Muscle of leg (tissue), 11 donors: Measurements from ENCODE around the gene GBX2. TPM values are rescaled to one million over a fixed set of nuclear protein-coding genes. Genes with fewer than 3 reads are reported as not detected.

ENCODE experiments used
- DNase-seq: peaks from one replicate; pipeline ENCODE4 v3.0.0; 2013
- H3K27ac ChIP-seq: one replicate; pipeline ENCODE4 v1.5.1; 2013; ENCODE audit warnings: mild to moderate bottlenecking, low read length, control low read depth
- H3K27me3 ChIP-seq: one replicate; pipeline ENCODE4 v1.6.1; 2013; ENCODE audit warnings: low read length; ENCODE audit not compliant: control insufficient read depth, insufficient read depth
- H3K36me3 ChIP-seq: one replicate; pipeline ENCODE4 v1.6.1; 2013; ENCODE audit warnings: low read length; ENCODE audit not compliant: control insufficient read depth, insufficient read depth
- H3K4me1 ChIP-seq: one replicate; pipeline ENCODE4 v1.6.1; 2013; ENCODE audit warnings: low read length; ENCODE audit not compliant: control insufficient read depth, insufficient read depth
- H3K4me3 ChIP-seq: one replicate; pipeline ENCODE4 v1.5.1; 2013; ENCODE audit warnings: low read length, control low read depth
- H3K9me3 ChIP-seq: replicated peaks from 2 replicates; pipeline ENCODE4 v1.6.1; 2013; ENCODE audit warnings: low read depth, low read length; ENCODE audit not compliant: control insufficient read depth
- WGBS: methylation state at CpG from one replicate; pipeline ENCODE4 v1.1.5; 2013; ENCODE audit warnings: missing lambda C conversion rate; ENCODE audit not compliant: insufficient coverage; 5-methylcytosine and 5-hydroxymethylcytosine counted together
- polyA plus RNA-seq, 8 donors: library from polyadenylated mRNA; unstranded; fragments of 120-200 nt; gene quantifications; one replicate each; pipeline versions ENCODE4 v1.2.1 to v1.2.3, GENCODE V29; 2013; ENCODE audit warnings: inconsistent platforms in 1 of 8, low replicate concordance in 1 of 8; ENCODE audit not compliant: insufficient read length in 8 of 8, insufficient read depth in 1 of 8
- total RNA-seq: library from RNA; stranded (reverse); fragments of 120-200 nt; gene quantifications from one replicate; pipeline ENCODE4 v1.2.4, GENCODE V29; 2013

The GBX2 gene
- total and polyA plus RNA-seq, 9 donors = 0.10 to 0.15 (median 0.14) TPM; not detected in 6

DNA sequence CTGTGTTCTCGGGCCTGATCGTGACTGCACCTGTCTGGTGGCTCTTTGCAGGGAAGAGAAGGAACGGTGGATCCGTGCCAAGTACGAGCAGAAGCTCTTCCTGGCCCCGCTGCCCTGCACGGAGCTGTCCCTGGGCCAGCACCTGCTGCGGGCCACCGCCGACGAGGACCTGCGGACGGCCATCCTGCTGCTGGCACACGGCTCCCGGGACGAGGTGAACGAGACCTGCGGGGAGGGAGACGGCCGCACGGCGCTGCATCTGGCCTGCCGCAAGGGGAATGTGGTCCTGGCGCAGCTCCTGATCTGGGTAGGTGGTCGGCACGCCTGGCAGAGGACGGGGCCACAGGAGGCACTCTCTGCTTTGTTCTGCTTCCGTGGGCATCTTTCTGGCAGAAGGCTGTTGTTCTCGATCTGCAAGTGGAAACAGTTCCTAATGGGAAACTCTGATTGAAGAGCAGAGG is 48.0 kb downstream of the GBX2 start:
- H3K27ac ChIP-seq = no peak overlapping the region
- peak; percentile 58 for DNase-seq

DNA sequence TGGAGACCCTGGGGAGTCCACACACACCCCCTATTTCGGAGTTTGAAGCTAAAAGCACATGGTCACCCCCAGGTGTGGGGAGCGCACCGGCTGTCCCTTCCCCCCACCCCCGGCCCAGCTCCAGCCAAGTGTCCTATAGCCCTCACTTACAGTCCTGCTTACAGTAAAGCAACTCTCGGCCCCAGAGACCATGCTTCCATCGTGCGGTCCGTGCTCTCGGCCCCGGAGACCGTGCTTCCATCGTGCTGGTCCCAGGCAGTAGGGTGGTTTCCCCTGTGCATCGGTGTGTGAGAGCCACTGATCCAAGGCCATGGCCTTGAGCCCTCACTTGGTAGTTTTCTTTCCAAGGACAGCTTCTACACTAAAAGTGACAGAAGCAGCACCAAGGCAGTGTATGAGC is 48.7 kb downstream of the GBX2 start:
- WGBS = 59% methylated on average over 11 of the region's 13 CpGs
- H3K4me3 ChIP-seq = no peak overlapping the region
- H3K4me1 ChIP-seq = peaks cover 8% of the 10 kb centered on the region
- H3K36me3 ChIP-seq = peaks cover 15% of the 10 kb centered on the region
- no peaks in the 10 kb centered on the region for H3K27me3 ChIP-seq
- no peak for DNase-seq
- H3K27ac ChIP-seq = no peak overlapping the region
- H3K9me3 ChIP-seq = no peaks in the 10 kb centered on the region

More for the DNA sequence above, 48.0 kb downstream of the GBX2 start:
- Histone ChIP-seq H3K9me3 (no peaks in the 10 kb centered on the region), H3K4me1 (peaks cover 8% of the 10 kb centered on the region), H3K27me3 (no peaks in the 10 kb centered on the region), H3K4me3 (no peak overlapping the region), H3K36me3 (peaks cover 17% of the 10 kb centered on the region)
- 71% methylated on average over 28 of the region's 29 CpGs for WGBS

DNA sequence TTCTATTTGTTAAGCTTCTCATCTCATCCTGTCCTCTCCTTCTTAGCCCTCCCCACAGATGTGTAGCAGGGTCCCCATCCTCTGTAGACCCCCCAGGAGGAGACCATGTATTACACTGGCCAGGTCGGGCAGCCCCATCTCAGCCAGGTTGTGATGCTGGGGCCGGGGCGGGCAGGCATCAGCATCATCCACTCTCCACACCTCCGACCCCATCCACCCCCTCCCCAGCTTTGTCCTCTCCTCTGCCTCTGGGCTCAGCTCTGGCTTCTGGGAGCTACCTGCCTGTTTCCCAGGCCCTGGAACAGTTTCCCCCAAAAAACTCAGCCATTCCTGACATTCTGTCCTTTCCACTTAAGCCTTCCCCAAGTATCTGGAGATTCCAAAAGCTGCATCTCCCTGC is 49.2 kb downstream of the GBX2 start:
- WGBS = 69% methylated on average over 4 of the region's 4 CpGs

DNA sequence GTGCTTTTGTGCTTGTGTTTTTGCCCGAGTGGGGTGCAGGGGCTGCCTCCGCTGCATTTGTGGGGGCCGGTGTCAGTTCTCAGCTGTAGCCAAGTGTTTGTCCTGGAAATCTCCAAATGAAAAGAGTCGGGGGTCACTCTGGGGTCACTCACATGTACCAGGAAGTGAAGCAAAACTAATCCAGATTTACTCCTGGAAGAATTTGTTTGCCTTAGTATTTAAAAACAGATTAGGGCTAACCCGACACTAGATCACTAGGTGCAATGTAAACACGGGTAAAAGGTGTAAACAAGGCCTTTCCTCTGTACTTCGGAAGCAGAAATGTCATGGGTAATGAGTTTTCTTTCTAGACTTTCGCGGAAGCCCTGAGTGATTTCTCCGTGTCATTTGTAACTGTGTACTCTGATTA is 50.3 kb downstream of the GBX2 start:
- no peak for DNase-seq
- no peaks in the 10 kb centered on the region for H3K27me3 ChIP-seq
- H3K9me3 ChIP-seq = no peaks in the 10 kb centered on the region
- H3K36me3 ChIP-seq = peaks cover 7% of the 10 kb centered on the region
- H3K4me1 ChIP-seq = peaks cover 8% of the 10 kb centered on the region
- H3K27ac ChIP-seq = no peak overlapping the region
- H3K4me3 ChIP-seq = no peak overlapping the region
- 51% methylated on average over 8 of the region's 10 CpGs for WGBS

More for the DNA sequence above, 49.2 kb downstream of the GBX2 start:
- no peak overlapping the region for H3K4me3 ChIP-seq
- DNase-seq = no peak
- H3K9me3 ChIP-seq = no peaks in the 10 kb centered on the region
- H3K27me3 ChIP-seq = no peaks in the 10 kb centered on the region
- H3K27ac ChIP-seq = no peak overlapping the region
- peaks cover 8% of the 10 kb centered on the region for H3K4me1 ChIP-seq
- peaks cover 12% of the 10 kb centered on the region for H3K36me3 ChIP-seq

DNA sequence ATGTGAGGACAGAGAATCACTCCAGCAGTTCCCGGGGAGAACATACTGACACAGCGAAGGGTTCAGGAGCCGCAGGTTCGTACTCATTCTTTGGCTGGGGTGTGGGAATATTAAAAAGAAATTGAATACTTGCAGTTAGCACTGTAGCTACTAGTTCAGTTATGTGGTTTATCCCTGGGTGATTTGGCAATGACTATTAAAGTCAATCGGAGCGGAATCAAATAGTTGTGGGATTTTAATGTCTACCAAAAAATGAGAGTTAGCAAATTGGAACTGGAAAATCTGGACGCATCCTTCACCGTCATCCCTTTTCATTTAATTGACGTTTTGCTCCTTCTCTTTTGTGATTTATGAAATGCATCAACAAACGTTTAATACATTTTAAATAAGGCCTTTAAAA is 50.8 kb downstream of the GBX2 start:
- 75% methylated on average over 4 of the region's 10 CpGs for WGBS
- H3K4me1 ChIP-seq = peaks cover 8% of the 10 kb centered on the region
- peaks cover 7% of the 10 kb centered on the region for H3K36me3 ChIP-seq
- H3K9me3 ChIP-seq = no peaks in the 10 kb centered on the region
- DNase-seq = no peak
- no peak overlapping the region for H3K27ac ChIP-seq
- no peaks in the 10 kb centered on the region for H3K27me3 ChIP-seq
- no peak overlapping the region for H3K4me3 ChIP-seq

Other genes starting within 250 kb of the GBX2 start
- gene ASB18, start 96.0 kb upstream of the GBX2 start, total RNA-seq = 4.7 TPM
- gene ASB18, start 96.0 kb upstream of the GBX2 start, polyA plus RNA-seq = 10 to 100 TPM in 1 of 8 donors, 1 to 10 TPM in 7; 2.9 to 11.0 (median 5.7) TPM